ENCODE data around the gene SLC2A8. TPM values are rescaled to one million over a fixed set of nuclear protein-coding genes. Genes with fewer than 3 reads are reported as not detected.

SLC2A8 gene
- total RNA-seq, 1 experiment from 2014 or later: 16.8 TPM

DNA sequence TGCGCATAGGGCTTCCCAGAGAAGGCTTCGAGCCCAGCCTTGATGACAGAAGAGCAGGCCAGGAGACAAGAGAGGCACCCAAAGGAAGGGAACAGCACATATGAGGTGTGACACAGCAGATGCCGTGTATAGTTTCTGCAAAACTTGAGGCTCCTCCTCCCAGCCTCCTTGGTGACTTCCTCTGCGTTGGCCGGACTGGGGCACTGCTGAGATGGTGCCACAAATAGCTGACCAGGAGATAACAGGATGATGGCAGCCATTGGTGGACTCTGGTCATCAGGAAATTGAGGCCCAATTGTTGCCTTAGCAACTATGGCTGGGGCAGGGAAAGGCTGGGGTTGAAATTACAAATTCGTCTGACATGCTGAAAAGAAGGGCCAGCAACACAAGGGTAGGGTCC, 22.4 kb downstream of the SLC2A8 start:
- intact Hi-C loops (cut with micrococcal nuclease): no loop called here
- Histone ChIP-seq H3K4me3 (replicated peaks in 1 of 2; ENCODE audit: low read depth in 1 of 2, low read length in 2 of 2) (no peak overlapping the region), H3K9me3 (ENCODE audit: control insufficient read depth in 1 of 2, insufficient read depth in 1 of 2, low read depth in 1 of 2, low read length in 2 of 2) (no peaks in the 10 kb centered on the region), H3K4me1 (ENCODE audit: control insufficient read depth in 1 of 2, insufficient read depth in 2 of 2, low read length in 2 of 2) (peaks cover 3 to 39% of the 10 kb centered on the region in 2 experiments; a peak in 3 of 4 replicates), H2AFZ (ENCODE audit: low read depth, low read length, poor library complexity, severe bottlenecking) (no peak overlapping the region), H3K9ac (ENCODE audit: low read length) (no peak overlapping the region), H3K36me3 (ENCODE audit: control insufficient read depth in 1 of 2, insufficient read depth in 2 of 2, low read length in 2 of 2) (no peaks in the 10 kb centered on the region), H4K20me1 (ENCODE audit: insufficient read depth) (no peaks in the 10 kb centered on the region), H3K27ac (ENCODE audit: low read depth, low read length) (no peak overlapping the region), H3K79me2 (ENCODE audit: insufficient read depth, low read length) (peaks cover 9% of the 10 kb centered on the region), H3K27me3 (ENCODE audit: insufficient read depth, low read length) (no peaks in the 10 kb centered on the region), H3K9me2 (ENCODE audit: insufficient read depth) (no peaks in the 10 kb centered on the region), H3K4me2 (ENCODE audit: low read length) (no peak overlapping the region)
- no peak for DNase-seq (ENCODE audit: low read depth, low spot score)
- TF ChIP-seq, protein P1, sequence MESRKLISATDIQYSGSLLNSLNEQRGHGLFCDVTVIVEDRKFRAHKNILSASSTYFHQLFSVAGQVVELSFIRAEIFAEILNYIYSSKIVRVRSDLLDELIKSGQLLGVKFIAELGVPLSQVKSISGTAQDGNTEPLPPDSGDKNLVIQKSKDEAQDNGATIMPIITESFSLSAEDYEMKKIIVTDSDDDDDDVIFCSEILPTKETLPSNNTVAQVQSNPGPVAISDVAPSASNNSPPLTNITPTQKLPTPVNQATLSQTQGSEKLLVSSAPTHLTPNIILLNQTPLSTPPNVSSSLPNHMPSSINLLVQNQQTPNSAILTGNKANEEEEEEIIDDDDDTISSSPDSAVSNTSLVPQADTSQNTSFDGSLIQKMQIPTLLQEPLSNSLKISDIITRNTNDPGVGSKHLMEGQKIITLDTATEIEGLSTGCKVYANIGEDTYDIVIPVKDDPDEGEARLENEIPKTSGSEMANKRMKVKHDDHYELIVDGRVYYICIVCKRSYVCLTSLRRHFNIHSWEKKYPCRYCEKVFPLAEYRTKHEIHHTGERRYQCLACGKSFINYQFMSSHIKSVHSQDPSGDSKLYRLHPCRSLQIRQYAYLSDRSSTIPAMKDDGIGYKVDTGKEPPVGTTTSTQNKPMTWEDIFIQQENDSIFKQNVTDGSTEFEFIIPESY (IDR thresholded peaks at IDR 0.05; ENCODE audit: extremely low read depth, insufficient replicate concordance, low read length): no peak
- TF ChIP-seq SRF (IDR thresholded peaks at IDR 0.05; ENCODE audit: low read depth): no peak
- TF ChIP-seq CBX3 (IDR thresholded peaks at IDR 0.05; ENCODE audit: low read depth): no peak
- TF ChIP-seq RAD21 (IDR thresholded peaks at IDR 0.05; ENCODE audit: low read depth): no peak
- no peak for TF ChIP-seq SIN3A (IDR thresholded peaks at IDR 0.05; ENCODE audit: low read depth)
- no peak for TF ChIP-seq SP1 (IDR thresholded peaks at IDR 0.05; ENCODE audit: low read depth)
- no peak for TF ChIP-seq ELF1 (IDR thresholded peaks at IDR 0.05; ENCODE audit: borderline replicate concordance, low read depth)
- TF ChIP-seq EGR1 (IDR thresholded peaks at IDR 0.05; ENCODE audit: low read depth): no peak
- TF ChIP-seq POLR2AphosphoS5 (IDR thresholded peaks at IDR 0.05; ENCODE audit: low read depth, low read length): no peak
- TF ChIP-seq, protein P2, sequence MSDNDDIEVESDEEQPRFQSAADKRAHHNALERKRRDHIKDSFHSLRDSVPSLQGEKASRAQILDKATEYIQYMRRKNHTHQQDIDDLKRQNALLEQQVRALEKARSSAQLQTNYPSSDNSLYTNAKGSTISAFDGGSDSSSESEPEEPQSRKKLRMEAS (IDR thresholded peaks at IDR 0.05): no peak
- ChIA-PET POLR2A (no interaction called here), CTCF (no interaction called here), RAD21 (ENCODE audit: low non-redundant PET in 1 of 2, low total read pairs in 2 of 2, uncharacterized antibody in 2 of 2, unreplicated experiment in 2 of 2) (no interaction called here)
- no peak for ATAC-seq
- no TSS peak for BruUV-seq (replicated peaks)
